Measurements from ENCODE around the gene TRNAU1AP. TPM values are rescaled to one million over a fixed set of nuclear protein-coding genes. Genes with fewer than 3 reads are reported as not detected.

Gene TRNAU1AP
- total and polyA plus RNA-seq, 2 of the 13 experiments (the other 11 are each of a cell fraction or from before 2014, with no cell fraction given) = 29.0 to 42.9 TPM

- TF ChIP-seq ZNF619 (CRISPR knock-in tag; IDR thresholded peaks at IDR 0.05) = no peak
- TF ChIP-seq, protein P1, sequence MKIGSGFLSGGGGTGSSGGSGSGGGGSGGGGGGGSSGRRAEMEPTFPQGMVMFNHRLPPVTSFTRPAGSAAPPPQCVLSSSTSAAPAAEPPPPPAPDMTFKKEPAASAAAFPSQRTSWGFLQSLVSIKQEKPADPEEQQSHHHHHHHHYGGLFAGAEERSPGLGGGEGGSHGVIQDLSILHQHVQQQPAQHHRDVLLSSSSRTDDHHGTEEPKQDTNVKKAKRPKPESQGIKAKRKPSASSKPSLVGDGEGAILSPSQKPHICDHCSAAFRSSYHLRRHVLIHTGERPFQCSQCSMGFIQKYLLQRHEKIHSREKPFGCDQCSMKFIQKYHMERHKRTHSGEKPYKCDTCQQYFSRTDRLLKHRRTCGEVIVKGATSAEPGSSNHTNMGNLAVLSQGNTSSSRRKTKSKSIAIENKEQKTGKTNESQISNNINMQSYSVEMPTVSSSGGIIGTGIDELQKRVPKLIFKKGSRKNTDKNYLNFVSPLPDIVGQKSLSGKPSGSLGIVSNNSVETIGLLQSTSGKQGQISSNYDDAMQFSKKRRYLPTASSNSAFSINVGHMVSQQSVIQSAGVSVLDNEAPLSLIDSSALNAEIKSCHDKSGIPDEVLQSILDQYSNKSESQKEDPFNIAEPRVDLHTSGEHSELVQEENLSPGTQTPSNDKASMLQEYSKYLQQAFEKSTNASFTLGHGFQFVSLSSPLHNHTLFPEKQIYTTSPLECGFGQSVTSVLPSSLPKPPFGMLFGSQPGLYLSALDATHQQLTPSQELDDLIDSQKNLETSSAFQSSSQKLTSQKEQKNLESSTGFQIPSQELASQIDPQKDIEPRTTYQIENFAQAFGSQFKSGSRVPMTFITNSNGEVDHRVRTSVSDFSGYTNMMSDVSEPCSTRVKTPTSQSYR (CRISPR knock-in tag; IDR thresholded peaks at IDR 0.05; ENCODE audit: borderline replicate concordance) = 0 out of 2 replicates have a peak, but pooled peaks have one; percentile 10
- TF ChIP-seq PAF1 (CRISPR knock-in tag; IDR thresholded peaks at IDR 0.05) = peak; percentile 19; the same call in 1 of the 2 replicates
- TF ChIP-seq, protein P2, sequence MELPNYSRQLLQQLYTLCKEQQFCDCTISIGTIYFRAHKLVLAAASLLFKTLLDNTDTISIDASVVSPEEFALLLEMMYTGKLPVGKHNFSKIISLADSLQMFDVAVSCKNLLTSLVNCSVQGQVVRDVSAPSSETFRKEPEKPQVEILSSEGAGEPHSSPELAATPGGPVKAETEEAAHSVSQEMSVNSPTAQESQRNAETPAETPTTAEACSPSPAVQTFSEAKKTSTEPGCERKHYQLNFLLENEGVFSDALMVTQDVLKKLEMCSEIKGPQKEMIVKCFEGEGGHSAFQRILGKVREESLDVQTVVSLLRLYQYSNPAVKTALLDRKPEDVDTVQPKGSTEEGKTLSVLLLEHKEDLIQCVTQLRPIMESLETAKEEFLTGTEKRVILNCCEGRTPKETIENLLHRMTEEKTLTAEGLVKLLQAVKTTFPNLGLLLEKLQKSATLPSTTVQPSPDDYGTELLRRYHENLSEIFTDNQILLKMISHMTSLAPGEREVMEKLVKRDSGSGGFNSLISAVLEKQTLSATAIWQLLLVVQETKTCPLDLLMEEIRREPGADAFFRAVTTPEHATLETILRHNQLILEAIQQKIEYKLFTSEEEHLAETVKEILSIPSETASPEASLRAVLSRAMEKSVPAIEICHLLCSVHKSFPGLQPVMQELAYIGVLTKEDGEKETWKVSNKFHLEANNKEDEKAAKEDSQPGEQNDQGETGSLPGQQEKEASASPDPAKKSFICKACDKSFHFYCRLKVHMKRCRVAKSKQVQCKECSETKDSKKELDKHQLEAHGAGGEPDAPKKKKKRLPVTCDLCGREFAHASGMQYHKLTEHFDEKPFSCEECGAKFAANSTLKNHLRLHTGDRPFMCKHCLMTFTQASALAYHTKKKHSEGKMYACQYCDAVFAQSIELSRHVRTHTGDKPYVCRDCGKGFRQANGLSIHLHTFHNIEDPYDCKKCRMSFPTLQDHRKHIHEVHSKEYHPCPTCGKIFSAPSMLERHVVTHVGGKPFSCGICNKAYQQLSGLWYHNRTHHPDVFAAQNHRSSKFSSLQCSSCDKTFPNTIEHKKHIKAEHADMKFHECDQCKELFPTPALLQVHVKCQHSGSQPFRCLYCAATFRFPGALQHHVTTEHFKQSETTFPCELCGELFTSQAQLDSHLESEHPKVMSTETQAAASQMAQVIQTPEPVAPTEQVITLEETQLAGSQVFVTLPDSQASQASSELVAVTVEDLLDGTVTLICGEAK (IDR thresholded peaks at IDR 0.05) = no peak
- TF ChIP-seq, protein P2 (CRISPR knock-in tag; IDR thresholded peaks at IDR 0.05) = no peak
- TF ChIP-seq MBD4 (IDR thresholded peaks at IDR 0.05; ENCODE audit: borderline replicate concordance, low read length) = peak; percentile 35; the same call in 1 of the 2 replicates
- TF ChIP-seq KAT7 (CRISPR knock-in tag; IDR thresholded peaks at IDR 0.05; ENCODE audit: borderline replicate concordance) = 0 out of 2 replicates have a peak, but pooled peaks have one; percentile 44
- TF ChIP-seq HNRNPL (IDR thresholded peaks at IDR 0.05; ENCODE audit: low read depth, low read length) = peak; percentile 67; the same call in 1 of the 2 replicates
- no peak for TF ChIP-seq JDP2 (CRISPR knock-in tag; IDR thresholded peaks at IDR 0.05; ENCODE audit: borderline replicate concordance)
- no peak for TF ChIP-seq SYNCRIP (IDR thresholded peaks at IDR 0.05; ENCODE audit: insufficient read depth, low read depth, low read length)
- peak; percentile 3; the same call in 1 of the 2 replicates for TF ChIP-seq ZNF782 (CRISPR knock-in tag; IDR thresholded peaks at IDR 0.05; ENCODE audit: borderline replicate concordance)
- 0 out of 2 replicates have a peak, but pooled peaks have one; percentile 20 for TF ChIP-seq ZKSCAN8 (CRISPR knock-in tag; IDR thresholded peaks at IDR 0.05; ENCODE audit: borderline replicate concordance)
- TF ChIP-seq TSC22D2 (CRISPR knock-in tag; IDR thresholded peaks at IDR 0.05; ENCODE audit: borderline replicate concordance) = no peak
- no peak for TF ChIP-seq FLYWCH1 (CRISPR knock-in tag; IDR thresholded peaks at IDR 0.05)
- TF ChIP-seq POGK (CRISPR knock-in tag; conservative IDR thresholded peaks at IDR 0.05) = 0 out of 2 replicates have a peak, but pooled peaks have one; percentile 37
- no peak for TF ChIP-seq ATF1 (CRISPR knock-in tag; IDR thresholded peaks at IDR 0.05)
Measured at GRCh38 chr1:28510273-28510969, 42.5 kb upstream of the TRNAU1AP start (continued).
